ENCODE results near the gene PAQR8.

The PAQR8 gene

GRCh38 chr6:52438926-52439325 lies 77.0 kb downstream of the PAQR8 start:
- H3K27ac ChIP-seq, result no peak overlapping the region
- DNase-seq (ENCODE audit: low read depth, low spot score), result no peak

GRCh38 chr6:52454556-52454955 lies 92.6 kb downstream of the PAQR8 start:
- peak overlapping the region; percentile 82 for H3K27ac ChIP-seq
- peak; percentile 80 for DNase-seq (ENCODE audit: low read depth, low spot score)

- DNase-seq (ENCODE audit: low read depth, low spot score), result no peak
- H3K27ac ChIP-seq, result no peak overlapping the region
Observed at GRCh38 chr6:52457096-52457495, 95.1 kb downstream of the PAQR8 start.
